GM18505 (cell line): ENCODE data around the gene CELA2A.
"Not testable (repeated sequence)": the region's sequence is repeated elsewhere in the genome, so short reads cannot be mapped to it uniquely, and the experiment has no call there.

Source experiments
- ATAC-seq: cut with Tn5 transposase; IDR thresholded peaks from one replicate; pipeline ENCODE4 v1.9.1; 2021; ENCODE audit not compliant: unreplicated experiment
- POLR2A ChIP-seq: IDR thresholded peaks from 4 replicates; pipeline ENCODE4 v1.6.1; 2011; ENCODE audit warnings: borderline replicate concordance; ENCODE audit not compliant: insufficient read depth, insufficient read length; ENCODE audit errors: extremely low read depth

CELA2A gene

GRCh38 chr1:15428815-15429435 lies 27.6 kb upstream of the CELA2A start:
- TF ChIP-seq POLR2A, result no peak

DNA sequence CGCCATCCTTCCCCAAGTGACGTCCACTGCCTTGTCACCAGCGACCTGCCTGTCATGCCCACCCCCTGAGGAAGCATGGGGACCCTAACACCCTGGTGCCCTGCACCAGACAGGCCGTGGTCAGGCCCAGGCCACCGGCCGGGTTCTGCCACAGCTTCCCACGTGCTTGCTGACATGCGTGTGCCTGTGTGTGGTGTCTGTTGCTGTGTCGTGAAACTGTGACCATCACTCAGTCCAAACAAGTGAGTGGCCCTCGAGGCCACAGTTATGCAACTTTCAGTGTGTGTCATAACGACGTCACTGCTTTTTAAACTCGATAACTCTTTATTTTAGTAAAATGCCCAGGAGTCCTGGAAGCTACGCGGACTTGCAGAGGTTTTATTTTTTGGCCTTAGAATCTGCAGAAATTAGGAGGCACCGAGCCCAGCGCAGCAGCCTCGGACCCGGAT lies 26.8 kb upstream of the CELA2A start:
- ATAC-seq, result no peak
- TF ChIP-seq POLR2A, result no peak

More at GRCh38 chr1:15428815-15429435, 27.6 kb upstream of the CELA2A start:
- no peak for ATAC-seq

DNA sequence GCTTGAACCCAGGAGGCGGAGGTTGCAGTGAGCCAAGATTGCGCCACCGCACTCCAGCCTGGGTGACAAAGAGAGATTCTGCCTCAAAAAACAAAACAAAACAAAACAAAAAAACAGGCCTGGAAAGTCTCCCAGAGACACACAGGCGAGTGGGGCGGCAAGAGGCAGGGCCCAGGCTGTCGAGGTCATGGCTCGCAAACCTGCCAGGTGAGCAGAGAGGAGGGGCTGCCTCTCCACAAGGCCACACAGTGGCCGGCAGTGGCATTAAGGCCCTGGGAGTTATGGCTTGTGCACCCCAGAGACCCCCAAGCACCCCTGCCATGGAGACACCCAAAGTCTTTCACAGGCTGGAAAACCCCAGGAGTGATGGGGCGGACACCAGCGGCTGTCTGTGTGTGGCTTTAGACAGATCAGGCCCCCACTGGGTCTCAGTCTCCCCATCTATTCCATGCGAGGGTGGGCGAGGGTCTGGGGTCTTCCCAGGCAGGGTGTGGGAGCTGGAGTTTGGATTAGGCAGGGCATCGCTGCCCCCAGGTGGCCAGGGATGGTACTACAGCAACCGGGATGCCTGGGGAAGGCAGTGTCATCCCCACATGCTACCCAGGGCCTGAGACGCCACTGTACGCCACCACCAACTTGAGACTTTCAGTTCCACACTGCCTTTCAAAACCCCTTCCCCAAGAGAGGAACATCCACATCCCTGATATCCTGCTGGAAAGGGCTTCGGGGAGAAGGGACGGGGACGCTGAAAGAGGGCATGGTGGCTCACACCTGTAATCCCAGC lies 25.6 kb upstream of the CELA2A start:
- ATAC-seq, result no peak
- TF ChIP-seq POLR2A, result no peak

GRCh38 chr1:15431571-15431948 lies 25.0 kb upstream of the CELA2A start:
- no peak for ATAC-seq

DNA sequence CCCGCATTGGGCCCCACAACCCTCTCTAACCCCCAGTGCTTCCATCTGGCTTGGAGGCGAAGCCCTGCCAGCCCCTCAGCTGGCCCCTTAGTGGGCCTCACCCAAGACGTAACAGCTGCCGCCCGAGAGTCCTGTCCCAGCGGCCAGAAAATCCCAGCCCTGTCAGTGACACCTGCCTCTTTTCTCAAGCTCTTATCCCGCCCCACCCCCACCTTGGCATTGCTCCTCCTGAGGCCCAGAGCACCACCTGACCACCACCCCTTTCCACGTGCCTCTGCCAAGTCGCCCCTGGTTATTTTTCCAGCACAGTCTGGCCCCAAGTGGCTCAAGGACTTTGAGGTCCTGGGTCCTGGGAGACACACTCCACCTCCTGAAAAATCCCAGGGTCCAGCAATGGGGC lies 24.2 kb upstream of the CELA2A start:
- ATAC-seq, result no peak
- TF ChIP-seq POLR2A, result no peak

More at GRCh38 chr1:15431571-15431948, 25.0 kb upstream of the CELA2A start:
- TF ChIP-seq POLR2A, result no peak

DNA sequence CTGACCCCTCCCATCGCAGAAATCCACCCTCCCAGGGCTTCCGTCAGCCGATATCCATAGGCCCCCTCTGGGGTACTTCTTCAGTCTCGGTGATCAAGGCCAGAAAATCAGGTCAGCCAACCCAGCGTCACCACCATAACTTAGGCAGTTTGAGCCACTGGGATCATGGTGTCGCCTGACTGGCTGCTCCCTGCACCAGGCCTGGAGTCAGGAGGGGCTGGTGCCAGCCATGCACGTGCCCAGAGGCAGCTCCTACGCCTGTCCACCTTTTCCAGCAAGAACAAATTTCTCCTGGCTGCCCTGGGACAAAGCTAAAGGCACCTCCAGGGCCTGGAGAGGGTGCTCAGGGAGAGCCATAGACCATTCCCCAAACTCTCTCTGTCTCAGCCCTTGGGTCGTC lies 23.1 kb upstream of the CELA2A start:
- TF ChIP-seq POLR2A, result no peak
- ATAC-seq, result no peak

- not testable (repeated sequence) for ATAC-seq
Measured at GRCh38 chr1:15434739-15435138, 21.8 kb upstream of the CELA2A start.

GRCh38 chr1:15435239-15436077 lies 21.1 kb upstream of the CELA2A start:
- TF ChIP-seq POLR2A, result no peak
- no peak for ATAC-seq

- ATAC-seq, result no peak
- no peak for TF ChIP-seq POLR2A
Measured at GRCh38 chr1:15436881-15437442, 19.6 kb upstream of the CELA2A start.

DNA sequence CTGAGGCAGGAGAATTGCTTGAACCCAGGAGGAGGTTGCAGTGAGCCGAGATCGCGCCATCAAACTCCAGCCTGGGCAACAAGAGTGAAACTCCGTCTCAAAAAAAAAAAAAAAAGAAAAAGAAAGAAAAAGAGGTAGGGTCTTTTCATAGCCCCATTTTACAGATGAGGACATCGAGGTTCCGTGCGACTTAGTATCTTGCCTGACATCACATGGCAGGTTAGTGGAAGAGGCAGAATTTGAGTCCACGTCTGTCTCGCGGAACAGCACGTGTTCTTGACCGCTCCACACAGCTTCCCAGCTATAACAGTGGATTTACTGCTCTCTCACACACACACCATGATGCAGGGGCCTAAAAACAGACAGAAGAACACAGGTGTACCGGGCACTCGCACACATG lies 17.2 kb upstream of the CELA2A start:
- TF ChIP-seq POLR2A, result no peak
- no peak for ATAC-seq

DNA sequence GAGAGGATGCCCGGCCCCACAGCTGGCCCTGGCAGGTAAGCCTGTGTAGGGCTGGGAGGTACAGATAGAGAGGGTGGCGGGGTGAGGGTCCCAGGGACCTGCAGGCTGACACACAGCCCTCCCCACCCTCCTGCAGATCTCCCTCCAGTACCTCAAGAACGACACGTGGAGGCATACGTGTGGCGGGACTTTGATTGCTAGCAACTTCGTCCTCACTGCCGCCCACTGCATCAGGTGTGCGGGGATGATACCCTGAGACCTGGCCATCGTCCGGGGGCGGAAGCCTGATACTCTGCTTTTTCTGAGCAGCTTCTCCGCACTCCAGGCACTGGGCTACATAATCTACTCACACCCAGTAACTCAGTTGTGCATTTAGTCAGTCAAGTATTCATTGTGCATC lies 16.2 kb upstream of the CELA2A start:
- TF ChIP-seq POLR2A, result no peak
- ATAC-seq, result no peak

GRCh38 chr1:15441247-15441646 lies 15.3 kb upstream of the CELA2A start:
- no peak for TF ChIP-seq POLR2A
- no peak for ATAC-seq

- TF ChIP-seq POLR2A, result no peak
- ATAC-seq, result no peak
Measured at GRCh38 chr1:15442119-15442518, 14.4 kb upstream of the CELA2A start.
